Pancreas (tissue), 10 donors: ENCODE data around the gene ATAD3B. TPM values are rescaled to one million over a fixed set of nuclear protein-coding genes. Genes with fewer than 3 reads are reported as not detected.
A peak's percentile ranks its signal among the peaks of the same experiment; 100 is the strongest.

Source experiments
- ATAC-seq, 4 donors: fragments of 200-7000 bp; cut with Tn5 transposase; one replicate each; pipeline versions ENCODE4 v1.8.0 to v1.9.1; 2020; ENCODE audit warnings: mild to moderate bottlenecking in 4 of 4, moderate library complexity in 4 of 4
- DNase-seq, 6 donors: peaks; one replicate each; pipeline ENCODE4 v3.0.0-alpha.2; 2020
- FAIRE-seq: peaks from 2 replicates; lab custom pipeline; 2012; peaks lifted over from hg19 to GRCh38; lab: Jason Lieb, UNC
- H3K27ac ChIP-seq, 4 donors: fragments of 200-600 bp; sonication (generic); 1 replicate in 3 of 4; 2 replicates in 1 of 4; pipeline versions ENCODE4 v1.5.0 to v1.8.0; 2020
- H3K27me3 ChIP-seq, 4 donors: fragments of 200-600 bp; one replicate each; pipeline ENCODE4 v1.8.0; 2021
- H3K36me3 ChIP-seq, 3 donors: fragments of 200-600 bp; sonication (generic) in 1 of 3; one replicate each; pipeline versions ENCODE4 v1.5.0 to v1.8.0; 2020 to 2021
- H3K4me1 ChIP-seq, 3 donors: fragments of 200-600 bp; one replicate each; pipeline ENCODE4 v1.8.0; 2021
- H3K4me3 ChIP-seq, 4 donors: fragments of 200-600 bp; sonication (generic) in 2 of 4; one replicate each; pipeline versions ENCODE4 v1.5.0 to v1.8.0; 2020 to 2021
- H3K9me3 ChIP-seq, 4 donors: fragments of 200-600 bp; one replicate each; pipeline ENCODE4 v1.8.0; 2021
- WGBS, 2 donors: extraction: QIAGEN DNeasy Blood & Tissue Kit; methylation state at CpG; one replicate each; pipeline ENCODE4 v1.1.7; 2013; 5-methylcytosine and 5-hydroxymethylcytosine counted together
- intact Hi-C, 3 donors: fragments of 100-400 bp; cut with DNase I; formaldehyde crosslinking; loops; one replicate each; pipeline versions ENCODE4 v1.11.1 to v1.14.2; 2022
- polyA plus RNA-seq, 2 donors: library from polyadenylated mRNA; stranded (reverse); fragments of 200-250 nt; gene quantifications; one replicate each; pipeline ENCODE4 v1.2.3, GENCODE V29; 2013
- total RNA-seq, 6 donors: library from RNA; stranded (reverse); fragmentation: NEBNext Ultra II Directional in 4 of 6; extraction: Animal tissue kit (Norgen Biotek cat#: 25700) in 4 of 6; gene quantifications; one replicate each; pipeline versions ENCODE4 v1.2.1 to v1.2.4, GENCODE V29; 2021 to 2023
- TF ChIP-seq, protein P1 (sequence below), 4 donors: fragments of 200-600 bp; sonication (generic) in 3 of 4; IDR thresholded peaks; one replicate each; pipeline versions ENCODE4 v1.5.0 to v1.8.0; 2021; ENCODE audit warnings: antibody characterized with exemption in 4 of 4
- donor health status: healthy with polysubstance abuse.
- donor health status: DM: no; HTN: no; CAD: no; lungs with moderate emphysema.
- donor health status: DM: no; HTN: no; CAD: no.
- donor health status: control.
- donor health status: control.
- donor health status: Bipolar disorder and iron deficiency.
- donor health status: DM: yes; HTN: yes; CAD: no.
- donor health status: DM: no; HTN: no; CAD: no.
- donor health status: DM: no; HTN: no; CAD: no.
- donor health status: DM: yes; HTN: yes; CAD: no.

Gene ATAD3B
- total and polyA plus RNA-seq, 8 donors, result 4.4 to 78.9 (median 12.9) TPM

- Histone ChIP-seq H3K9me3 (no peaks in the 10 kb centered on the region), H3K4me3 (peak within 1 kb of the TSS in 2 of 4 donors; percentile 27 to 36), H3K4me1 (no peaks in the 10 kb centered on the region), H3K27me3 (no peaks in the 10 kb centered on the region), H3K36me3 (peaks cover 0 to 8% (median 0%) of the 10 kb centered on the region in 3 donors), H3K27ac (no peak within 1 kb of the TSS)
- TF ChIP-seq, protein P1, sequence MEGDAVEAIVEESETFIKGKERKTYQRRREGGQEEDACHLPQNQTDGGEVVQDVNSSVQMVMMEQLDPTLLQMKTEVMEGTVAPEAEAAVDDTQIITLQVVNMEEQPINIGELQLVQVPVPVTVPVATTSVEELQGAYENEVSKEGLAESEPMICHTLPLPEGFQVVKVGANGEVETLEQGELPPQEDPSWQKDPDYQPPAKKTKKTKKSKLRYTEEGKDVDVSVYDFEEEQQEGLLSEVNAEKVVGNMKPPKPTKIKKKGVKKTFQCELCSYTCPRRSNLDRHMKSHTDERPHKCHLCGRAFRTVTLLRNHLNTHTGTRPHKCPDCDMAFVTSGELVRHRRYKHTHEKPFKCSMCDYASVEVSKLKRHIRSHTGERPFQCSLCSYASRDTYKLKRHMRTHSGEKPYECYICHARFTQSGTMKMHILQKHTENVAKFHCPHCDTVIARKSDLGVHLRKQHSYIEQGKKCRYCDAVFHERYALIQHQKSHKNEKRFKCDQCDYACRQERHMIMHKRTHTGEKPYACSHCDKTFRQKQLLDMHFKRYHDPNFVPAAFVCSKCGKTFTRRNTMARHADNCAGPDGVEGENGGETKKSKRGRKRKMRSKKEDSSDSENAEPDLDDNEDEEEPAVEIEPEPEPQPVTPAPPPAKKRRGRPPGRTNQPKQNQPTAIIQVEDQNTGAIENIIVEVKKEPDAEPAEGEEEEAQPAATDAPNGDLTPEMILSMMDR (IDR thresholded peaks at IDR 0.05), result no peak
- intact Hi-C loops, result no loop called here
- DNase-seq, result peak in 5 of 6 donors; percentile 38 to 75 (median 50)
- ATAC-seq, result peak; percentile 32 to 66 (median 62)
- no peak for FAIRE-seq
- WGBS, 2 donors, result 5 to 9% methylated on average over 17 to 92 of the region's 100 CpGs
Measured at GRCh38 chr1:1540090-1540817, 68.7 kb downstream of the ATAD3B start, which contains the start of gene TMEM240. TSS of gene TMEM240 (minus strand) at chr1:1540624. CDS start at chr1:1540346, 278 bp downstream.

GRCh38 chr1:1540818-1541628 lies 69.5 kb downstream of the ATAD3B start:
- peaks cover 0 to 8% (median 0%) of the 10 kb centered on the region in 3 donors for H3K36me3 ChIP-seq
- H3K9me3 ChIP-seq, result no peaks in the 10 kb centered on the region
- DNase-seq, result peak in 2 of 6 donors; percentile 32 to 87
- H3K4me3 ChIP-seq, result peak overlapping the region in 2 of 4 donors; percentile 27 to 36
- H3K4me1 ChIP-seq, result no peaks in the 10 kb centered on the region
- ATAC-seq, result peak in 2 of 4 donors; percentile 6 to 22
- FAIRE-seq, result no peak
- no peaks in the 10 kb centered on the region for H3K27me3 ChIP-seq
- TF ChIP-seq, protein P1 (IDR thresholded peaks at IDR 0.05), result no peak
- 68 to 70% methylated on average over 53 of the region's 53 CpGs for WGBS, 2 donors
- intact Hi-C loops, result no loop called here
- no peak overlapping the region for H3K27ac ChIP-seq

GRCh38 chr1:1541956-1542765 lies 70.6 kb downstream of the ATAD3B start:
- DNase-seq, result peak in 2 of 6 donors; percentile 42 to 72
- 91 to 93% methylated on average over 37 of the region's 37 CpGs for WGBS, 2 donors
- no peak for ATAC-seq
- Histone ChIP-seq H3K27me3 (no peaks in the 10 kb centered on the region), H3K36me3 (peaks cover 0 to 8% (median 0%) of the 10 kb centered on the region in 3 donors), H3K27ac (no peak overlapping the region), H3K4me3 (no peak overlapping the region), H3K4me1 (no peaks in the 10 kb centered on the region), H3K9me3 (no peaks in the 10 kb centered on the region)
- intact Hi-C loops, result no loop called here
- FAIRE-seq, result no peak
- TF ChIP-seq, protein P1 (IDR thresholded peaks at IDR 0.05), result no peak

GRCh38 chr1:1542766-1543705 lies 71.5 kb downstream of the ATAD3B start:
- 79 to 87% methylated on average over 45 of the region's 45 CpGs for WGBS, 2 donors
- no peaks in the 10 kb centered on the region for H3K9me3 ChIP-seq
- no peaks in the 10 kb centered on the region for H3K4me1 ChIP-seq
- intact Hi-C loops, result no loop called here
- no peak overlapping the region for H3K27ac ChIP-seq
- no peak for DNase-seq
- TF ChIP-seq, protein P1 (IDR thresholded peaks at IDR 0.05), result no peak
- H3K36me3 ChIP-seq, result peaks cover 0 to 8% (median 0%) of the 10 kb centered on the region in 3 donors
- peak in 1 of 4 donors; percentile 39 for ATAC-seq
- H3K27me3 ChIP-seq, result no peaks in the 10 kb centered on the region
- H3K4me3 ChIP-seq, result no peak overlapping the region
- no peak for FAIRE-seq
